ENCODE measurements around the gene DNAJC1. TPM values are rescaled to one million over a fixed set of nuclear protein-coding genes. Genes with fewer than 3 reads are reported as not detected.

DNAJC1 gene
- total and polyA plus RNA-seq, 2 of the 8 experiments (the other 6 are each of a cell fraction or from before 2014, with no cell fraction given) = 6.8 to 14.8 TPM

DNA sequence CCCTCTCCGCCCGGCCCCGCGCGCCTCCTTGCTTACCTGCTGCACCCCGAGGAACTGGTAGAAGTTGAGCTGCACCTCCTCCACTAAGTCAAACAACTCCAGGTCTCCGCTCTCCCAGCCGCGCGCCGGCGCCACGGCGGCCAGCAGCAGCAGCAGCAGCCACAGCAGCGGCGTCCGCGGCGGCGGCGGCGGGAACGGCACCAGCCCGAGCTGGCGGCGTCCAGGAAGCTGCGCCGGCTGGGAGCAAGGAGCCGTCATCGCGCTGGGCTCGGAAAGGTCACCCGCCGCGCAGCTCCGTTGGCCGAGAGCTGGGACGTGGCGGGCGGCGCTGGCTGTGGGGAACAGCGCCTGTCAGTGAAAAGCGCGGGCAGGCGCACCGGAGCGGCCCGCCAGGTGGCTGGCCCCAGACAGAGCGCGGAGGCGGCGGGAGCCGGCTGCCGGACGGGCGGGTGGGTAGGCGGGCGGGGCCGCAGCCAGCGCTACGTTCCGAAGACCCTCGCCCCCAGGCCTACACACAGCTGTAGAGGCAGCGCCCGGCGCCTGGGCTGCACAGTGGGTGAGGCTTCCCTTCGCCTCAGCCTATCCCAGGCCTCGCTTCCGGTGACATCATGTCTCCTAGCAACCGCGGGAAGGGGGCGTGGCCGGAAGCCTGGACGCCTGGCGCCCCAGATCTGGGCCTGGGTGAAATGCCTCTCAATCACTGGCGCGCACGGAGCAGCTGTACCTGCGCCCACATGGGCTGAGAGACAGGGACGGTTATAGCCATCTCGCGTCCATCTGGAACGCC lies at the start of gene DNAJC1 (continued):
- TF ChIP-seq, protein P1, sequence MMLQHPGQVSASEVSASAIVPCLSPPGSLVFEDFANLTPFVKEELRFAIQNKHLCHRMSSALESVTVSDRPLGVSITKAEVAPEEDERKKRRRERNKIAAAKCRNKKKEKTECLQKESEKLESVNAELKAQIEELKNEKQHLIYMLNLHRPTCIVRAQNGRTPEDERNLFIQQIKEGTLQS (IDR thresholded peaks at IDR 0.05; ENCODE audit: insufficient read depth, low read depth, low read length) = no peak
- no peak for TF ChIP-seq CBX8 (IDR thresholded peaks at IDR 0.05; ENCODE audit: borderline replicate concordance, low read depth, low read length)
- TF ChIP-seq SAP30 (IDR thresholded peaks at IDR 0.05; ENCODE audit: insufficient read depth, insufficient replicate concordance, low read length) = no peak
- TF ChIP-seq RFX5 (IDR thresholded peaks at IDR 0.05; ENCODE audit: borderline replicate concordance, low read depth, low read length) = peak; percentile 88
- no peak for TF ChIP-seq BCL11A (IDR thresholded peaks at IDR 0.05; ENCODE audit: low read depth in 2 of 2, low read length in 2 of 2)
- peak; percentile 83 for TF ChIP-seq CREB1 (IDR thresholded peaks at IDR 0.05)
- no peak for TF ChIP-seq NRF1 (IDR thresholded peaks at IDR 0.05; ENCODE audit: low read depth, low read length)
- TF ChIP-seq RAD21 (IDR thresholded peaks at IDR 0.05 in 1 of 2, conservative IDR thresholded peaks at IDR 0.05 in 1 of 2; ENCODE audit: low read depth in 2 of 2, low read length in 2 of 2) = peak; percentile 14 to 20
- TF ChIP-seq SIX5 (IDR thresholded peaks at IDR 0.05; ENCODE audit: low read depth, low read length) = no peak
- peak; percentile 55; the same call in 1 of the 2 replicates for TF ChIP-seq POLR2AphosphoS5 (IDR thresholded peaks at IDR 0.05; ENCODE audit: low read depth, low read length)
- TF ChIP-seq RXRA (IDR thresholded peaks at IDR 0.05; ENCODE audit: insufficient read depth, low read depth, low read length) = no peak
- no peak for TF ChIP-seq SUZ12 (IDR thresholded peaks at IDR 0.05; ENCODE audit: low read length)
- TF ChIP-seq, protein P2, sequence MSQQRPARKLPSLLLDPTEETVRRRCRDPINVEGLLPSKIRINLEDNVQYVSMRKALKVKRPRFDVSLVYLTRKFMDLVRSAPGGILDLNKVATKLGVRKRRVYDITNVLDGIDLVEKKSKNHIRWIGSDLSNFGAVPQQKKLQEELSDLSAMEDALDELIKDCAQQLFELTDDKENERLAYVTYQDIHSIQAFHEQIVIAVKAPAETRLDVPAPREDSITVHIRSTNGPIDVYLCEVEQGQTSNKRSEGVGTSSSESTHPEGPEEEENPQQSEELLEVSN (IDR thresholded peaks at IDR 0.05) = peak; percentile 38; the same call in 1 of the 2 replicates
- TF ChIP-seq HDAC2 (IDR thresholded peaks at IDR 0.05; ENCODE audit: borderline replicate concordance in 1 of 2, low read depth in 2 of 2, low read length in 2 of 2) = 0 out of 4 replicates have a peak, but pooled peaks have one; percentile 42 to 64
- no peak for TF ChIP-seq CTBP2 (IDR thresholded peaks at IDR 0.05; ENCODE audit: borderline replicate concordance, insufficient read depth, insufficient read length, low read length)
- TF ChIP-seq EGR1 (IDR thresholded peaks at IDR 0.05; ENCODE audit: borderline replicate concordance, low read depth, low read length) = no peak
- no peak for TF ChIP-seq BRCA1 (IDR thresholded peaks at IDR 0.05; ENCODE audit: low read depth, low read length)
- TF ChIP-seq TEAD4 (IDR thresholded peaks at IDR 0.05; ENCODE audit: low read depth, low read length) = no peak
- TF ChIP-seq JUN (IDR thresholded peaks at IDR 0.05; ENCODE audit: low read depth, low read length) = no peak
- TF ChIP-seq TAF1 (IDR thresholded peaks at IDR 0.05; ENCODE audit: low read depth, low read length) = peak; percentile 62
